ENCODE results near the gene SF1. TPM values are rescaled to one million over a fixed set of nuclear protein-coding genes. Genes with fewer than 3 reads are reported as not detected.

Gene SF1
- 162 to 230 TPM (median 166 TPM) in 5 replicates for total RNA-seq (2022; extraction: Qiagen RNA extraction)

GRCh38 chr11:64778473-64779298, at the start of gene SF1:
Gene SF1 (minus strand): TSS chr11:64778542. CDS start chr11:64778392, 150 bp downstream.

GRCh38 chr11:64810271-64810890, 32.0 kb upstream of the SF1 start, which contains the start of gene MEN1:
Gene MEN1 (minus strand): TSS chr11:64810551. CDS start chr11:64810109, 442 bp downstream.

GRCh38 chr11:64803158-64803845, 25.0 kb upstream of the SF1 start, which contains the start of gene MAP4K2:
Gene MAP4K2 (minus strand): TSS chr11:64803214. CDS start chr11:64803149, 65 bp downstream.

GRCh38 chr11:64759722-64760719, 18.3 kb downstream of the SF1 start, which contains the start of gene PYGM:
Gene PYGM (minus strand): TSS chr11:64759974. CDS start chr11:64759898, 76 bp downstream.

GRCh38 chr11:64743591-64744543, 34.5 kb downstream of the SF1 start, which contains the start of gene RASGRP2:
Gene RASGRP2 (minus strand): TSS chr11:64744142. CDS start chr11:64742866, 1,276 bp downstream.

GRCh38 chr11:64723117-64723906, 55.0 kb downstream of the SF1 start, which contains the start of gene NRXN2:
Gene NRXN2 (minus strand): TSS chr11:64723197. CDS start chr11:64713699, 9,498 bp downstream.

Other genes with a start within 250 kb of the SF1 start
- gene SLC22A11, start 222.6 kb downstream of the SF1 start, total RNA-seq (2022; extraction: Qiagen RNA extraction): 0.05 to 0.16 TPM (median 0.10 TPM) in 4 of 5 replicates, not detected in the other
- not detected in 5 replicates for gene SLC22A12, start 187.3 kb downstream of the SF1 start, total RNA-seq (2022; extraction: Qiagen RNA extraction)
- gene NRXN2, start 55.3 kb downstream of the SF1 start, total RNA-seq (2022; extraction: Qiagen RNA extraction): 0.15 to 0.40 TPM (median 0.23 TPM) in 5 replicates
- 1.0 to 1.5 TPM (median 1.1 TPM) in 5 replicates for gene RASGRP2, start 34.4 kb downstream of the SF1 start, total RNA-seq (2022; extraction: Qiagen RNA extraction)
- gene PYGM, start 18.6 kb downstream of the SF1 start, total RNA-seq (2022; extraction: Qiagen RNA extraction): 0.18 to 0.54 TPM (median 0.25 TPM) in 5 replicates
- 5.7 to 11.3 TPM (median 9.6 TPM) in 5 replicates for gene MAP4K2, start 24.7 kb upstream of the SF1 start, total RNA-seq (2022; extraction: Qiagen RNA extraction)
- 32.0 to 45.4 TPM (median 44.1 TPM) in 5 replicates for gene MEN1, start 32.0 kb upstream of the SF1 start, total RNA-seq (2022; extraction: Qiagen RNA extraction)
- gene CDC42BPG, start 66.1 kb upstream of the SF1 start, total RNA-seq (2022; extraction: Qiagen RNA extraction): 1.0 to 3.0 TPM (median 1.8 TPM) in 5 replicates
- gene EHD1, start 100.1 kb upstream of the SF1 start, total RNA-seq (2022; extraction: Qiagen RNA extraction): 98.0 to 142 TPM (median 132 TPM) in 5 replicates
- gene ATG2A, start 138.7 kb upstream of the SF1 start, total RNA-seq (2022; extraction: Qiagen RNA extraction): 12.4 to 25.1 TPM (median 23.4 TPM) in 5 replicates
- gene PPP2R5B, start 146.1 kb upstream of the SF1 start, total RNA-seq (2022; extraction: Qiagen RNA extraction): 4.5 to 6.9 TPM (median 4.9 TPM) in 5 replicates
- not detected in 5 replicates for gene GPHA2, start 157.4 kb upstream of the SF1 start, total RNA-seq (2022; extraction: Qiagen RNA extraction)
- gene MAJIN, start 193.6 kb upstream of the SF1 start, total RNA-seq (2022; extraction: Qiagen RNA extraction): not detected in 5 replicates
- gene BATF2, start 218.4 kb upstream of the SF1 start, total RNA-seq (2022; extraction: Qiagen RNA extraction): 0.74 to 1.0 TPM (median 0.96 TPM) in 5 replicates
- 167 to 196 TPM (median 191 TPM) in 5 replicates for gene ARL2, start 235.6 kb upstream of the SF1 start, total RNA-seq (2022; extraction: Qiagen RNA extraction)
- gene SNX15, start 248.9 kb upstream of the SF1 start, total RNA-seq (2022; extraction: Qiagen RNA extraction): 20.7 to 25.8 TPM (median 23.6 TPM) in 5 replicates